ENCODE results near the gene ALDH4A1. TPM values are rescaled to one million over a fixed set of nuclear protein-coding genes. Genes with fewer than 3 reads are reported as not detected.

Gene ALDH4A1
- total RNA-seq, 2 experiments from 2014 or later = 0.61 to 0.71 TPM

GRCh38 chr1:18948048-18948912, 45.9 kb upstream of the ALDH4A1 start:
- H3K4me3 ChIP-seq (ENCODE audit: low read length) = peak overlapping the region; percentile 50
- peaks cover 100% of the 10 kb centered on the region for H3K4me1 ChIP-seq (ENCODE audit: insufficient read depth, low read length)
- TF ChIP-seq CTCF (IDR thresholded peaks at IDR 0.05) = peak; percentile 9
- peaks cover 11% of the 10 kb centered on the region for H3K36me3 ChIP-seq (ENCODE audit: insufficient read depth, low read length)
- peak; percentile 65 for ATAC-seq (ENCODE audit: poor library complexity)
- peak overlapping the region; percentile 95 for H3K27ac ChIP-seq (ENCODE audit: low read depth in 1 of 2, low read length in 2 of 2)
- Mint-ChIP-seq H3K9me3 (no peaks in the 10 kb centered on the region), H3K4me3 (peak overlapping the region; percentile 99), H3K36me3 (ENCODE audit: low read depth) (peaks cover 14% of the 10 kb centered on the region), H3K27ac (peak overlapping the region; percentile 99), H3K27me3 (no peaks in the 10 kb centered on the region), H3K4me1 (ENCODE audit: low read depth) (peaks cover 97% of the 10 kb centered on the region)
- no peaks in the 10 kb centered on the region for H3K9me3 ChIP-seq (ENCODE audit: control insufficient read depth in 1 of 2, insufficient read depth in 1 of 2, low read length in 2 of 2)
- ChIA-PET CTCF (interaction anchor here (1.1 kb wide), 1 partner anchor 35 kb away, joined by 9 read pairs; no protein-coding TSS in a partner anchor), POLR2A (interaction anchor here (0.6 to 5.5 kb wide), 8 partner anchors 9 to 127 kb away, joined by 3 to 100 read pairs (median 4); partner anchors contain the start of gene IFFO2)
- DNase-seq = peak; percentile 48 to 91 (median 58)
- intact Hi-C loops (cut with DNase I, micrococcal nuclease) = loop anchor here (1.0 to 2.0 kb wide), 3 partner anchors 8 to 22 kb away; partner anchors contain the start of gene IFFO2 (in 1 of the 2)
- H3K27me3 ChIP-seq (ENCODE audit: control insufficient read depth in 1 of 2, insufficient read depth in 2 of 2, low read length in 2 of 2) = no peaks in the 10 kb centered on the region

GRCh38 chr1:18947570-18947969, 45.2 kb upstream of the ALDH4A1 start:
- ATAC-seq (ENCODE audit: poor library complexity) = no peak
- Histone ChIP-seq H3K27ac (ENCODE audit: low read depth in 1 of 2, low read length in 2 of 2) (peak overlapping the region; percentile 95), H3K27me3 (ENCODE audit: control insufficient read depth in 1 of 2, insufficient read depth in 2 of 2, low read length in 2 of 2) (no peaks in the 10 kb centered on the region), H3K4me1 (ENCODE audit: insufficient read depth, low read length) (peaks cover 100% of the 10 kb centered on the region), H3K9me3 (ENCODE audit: control insufficient read depth in 1 of 2, insufficient read depth in 1 of 2, low read length in 2 of 2) (no peaks in the 10 kb centered on the region), H3K36me3 (ENCODE audit: insufficient read depth, low read length) (peaks cover 11% of the 10 kb centered on the region), H3K4me3 (ENCODE audit: low read length) (peak overlapping the region; percentile 50)
- Mint-ChIP-seq H3K36me3 (ENCODE audit: low read depth) (peaks cover 12% of the 10 kb centered on the region), H3K27ac (peak overlapping the region; percentile 99), H3K27me3 (no peaks in the 10 kb centered on the region), H3K9me3 (no peaks in the 10 kb centered on the region), H3K4me1 (ENCODE audit: low read depth) (peaks cover 95% of the 10 kb centered on the region), H3K4me3 (peak overlapping the region; percentile 99)
- no peak for TF ChIP-seq CTCF (IDR thresholded peaks at IDR 0.05)
- DNase-seq = no peak
- intact Hi-C loops (cut with DNase I, micrococcal nuclease) = no loop called here
- ChIA-PET POLR2A (interaction anchor here (1.5 to 5.5 kb wide), 3 partner anchors 10 to 20 kb away, joined by 9 to 100 read pairs (median 40); partner anchors contain the start of gene IFFO2), CTCF (interaction anchor here (1.9 kb wide), 1 partner anchor 35 kb away, joined by 8 read pairs; no protein-coding TSS in a partner anchor)

- Histone ChIP-seq H3K9me3 (ENCODE audit: control insufficient read depth in 1 of 2, insufficient read depth in 1 of 2, low read length in 2 of 2) (no peaks in the 10 kb centered on the region), H3K4me1 (ENCODE audit: insufficient read depth, low read length) (peaks cover 100% of the 10 kb centered on the region), H3K27ac (ENCODE audit: low read depth in 1 of 2, low read length in 2 of 2) (peak overlapping the region; percentile 50 to 95), H3K27me3 (ENCODE audit: control insufficient read depth in 1 of 2, insufficient read depth in 2 of 2, low read length in 2 of 2) (no peaks in the 10 kb centered on the region), H3K4me3 (ENCODE audit: low read length) (no peak overlapping the region), H3K36me3 (ENCODE audit: insufficient read depth, low read length) (peaks cover 17% of the 10 kb centered on the region)
- ATAC-seq (ENCODE audit: poor library complexity) = no peak
- Mint-ChIP-seq H3K27ac (peak overlapping the region; percentile 99), H3K9me3 (no peaks in the 10 kb centered on the region), H3K27me3 (no peaks in the 10 kb centered on the region), H3K36me3 (ENCODE audit: low read depth) (peaks cover 4% of the 10 kb centered on the region), H3K4me3 (peak overlapping the region; percentile 99), H3K4me1 (ENCODE audit: low read depth) (peaks cover 95% of the 10 kb centered on the region)
- no peak for TF ChIP-seq CTCF (IDR thresholded peaks at IDR 0.05)
- intact Hi-C loops (cut with DNase I, micrococcal nuclease) = no loop called here
- POLR2A ChIA-PET = interaction anchor here (1.2 to 5.4 kb wide), 3 partner anchors 9 to 26 kb away, joined by 3 to 40 read pairs (median 14); partner anchors contain the start of gene IFFO2
- CTCF ChIA-PET = interaction anchor here (1.5 to 1.9 kb wide), 2 partner anchors 34 to 40 kb away, joined by 4 to 8 read pairs; no protein-coding TSS in a partner anchor
- DNase-seq = no peak
Observed at GRCh38 chr1:18946550-18947381, 44.4 kb upstream of the ALDH4A1 start.

All from CD4-positive, alpha-beta T cell (primary cell).